Activated naive CD4-positive, alpha-beta T cell treated with anti-CD3 and anti-CD28 coated beads, Interleukin-2, amount 50 U/mL, for 72 hours (primary cell): ENCODE data around the gene MCM10. TPM values are rescaled to one million over a fixed set of nuclear protein-coding genes. Genes with fewer than 3 reads are reported as not detected.
"Not testable (repeated sequence)": the region's sequence is repeated elsewhere in the genome, so short reads cannot be mapped to it uniquely, and the experiment has no call there.

Source experiments
- ATAC-seq, 2 donors: fragments of 150-1000 bp; cut with Tn5 transposase; 2 replicates each; pipeline ENCODE4 v1.10.0; 2021; ENCODE audit warnings: mild to moderate bottlenecking in 2 of 2, moderate library complexity in 2 of 2
- DNase-seq, 2 donors: peaks; one replicate each; pipeline ENCODE4 v3.0.0; 2021 to 2022; ENCODE audit warnings: low spot score in 2 of 2
- H3K27ac Mint-ChIP-seq, 2 donors: one replicate each; pipeline ENCODE4 v1.8.0; 2022; ENCODE audit warnings: mild to moderate bottlenecking in 2 of 2, mixed read lengths in 2 of 2
- H3K36me3 Mint-ChIP-seq, 2 donors: one replicate each; pipeline ENCODE4 v1.8.0; 2022; ENCODE audit warnings: mixed read lengths in 2 of 2
- H3K9me3 Mint-ChIP-seq, 2 donors: one replicate each; pipeline ENCODE4 v1.8.0; 2022; ENCODE audit warnings: mixed read lengths in 2 of 2
- total RNA-seq, 2 donors: library from RNA; stranded (reverse); gene quantifications; one replicate each; pipeline ENCODE4 v1.2.3, GENCODE V29; 2022

Gene MCM10
- total RNA-seq, 2 donors from 2014 or later = 60.0 to 64.6 TPM

DNA sequence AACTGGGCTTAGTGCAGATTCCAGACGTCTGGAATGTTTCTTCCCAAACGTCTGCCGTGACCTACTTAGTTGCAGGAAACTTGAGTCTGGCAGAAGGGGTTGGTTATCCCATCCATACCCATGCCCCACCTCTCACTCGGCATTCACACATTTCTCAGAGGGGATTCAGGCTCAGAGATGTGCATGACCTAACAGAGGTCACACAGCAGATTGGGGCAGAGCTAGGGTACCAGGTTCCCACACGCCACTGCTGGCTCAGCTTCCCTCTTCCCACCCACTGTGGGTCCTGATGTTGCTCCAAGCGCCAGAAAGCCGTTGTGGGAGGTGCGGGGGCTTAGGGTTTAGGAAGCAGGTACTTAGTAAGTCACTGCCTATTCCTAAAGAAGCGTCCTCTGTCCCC, 69.8 kb downstream of the MCM10 start:
- no peaks in the 10 kb centered on the region for H3K36me3 Mint-ChIP-seq
- no peak overlapping the region for H3K27ac Mint-ChIP-seq
- ATAC-seq (no peak), DNase-seq (no peak)
- H3K9me3 Mint-ChIP-seq = no peaks in the 10 kb centered on the region

DNA sequence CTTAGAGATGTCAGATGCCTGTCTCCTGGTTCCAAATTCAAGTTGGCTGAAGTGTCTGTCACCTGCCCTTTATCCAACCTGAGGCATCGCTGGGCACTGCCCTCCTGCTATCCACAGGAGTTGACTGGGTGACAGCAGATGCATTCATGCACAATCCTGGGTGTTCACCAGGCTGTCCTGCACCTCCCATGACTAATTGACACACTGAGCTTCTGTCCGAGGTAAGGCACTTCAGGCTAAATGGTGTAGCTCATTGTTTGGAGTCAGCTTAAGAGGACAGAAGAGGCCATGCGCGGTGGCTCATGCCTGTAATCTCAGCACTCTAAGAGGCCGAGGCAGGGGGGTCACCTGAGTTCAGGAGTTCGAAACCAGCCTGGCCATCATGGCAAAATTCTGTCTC, 70.5 kb downstream of the MCM10 start:
- no peak for ATAC-seq
- DNase-seq = no peak
- Mint-ChIP-seq H3K36me3 (no peaks in the 10 kb centered on the region), H3K27ac (no peak overlapping the region), H3K9me3 (no peaks in the 10 kb centered on the region)

DNA sequence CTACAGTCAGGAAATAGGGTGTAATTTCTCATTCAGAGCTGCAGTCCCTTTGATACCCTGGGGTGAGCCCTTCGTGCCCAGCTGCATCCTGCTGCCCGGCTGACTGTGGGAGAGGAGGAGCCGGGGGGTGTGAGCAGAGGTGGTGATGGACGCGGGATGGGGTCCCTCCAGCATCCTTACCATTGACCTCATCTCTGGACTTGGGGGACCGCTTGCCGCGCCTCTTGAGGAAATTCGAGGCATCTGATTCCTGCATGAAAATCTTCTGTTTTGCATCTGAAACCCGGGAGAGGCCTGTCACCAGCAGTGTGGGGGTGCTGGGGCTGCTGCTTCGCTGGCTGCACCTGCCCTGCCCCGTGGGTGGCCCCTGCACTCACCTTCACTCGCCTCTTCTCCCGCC, 72.0 kb downstream of the MCM10 start:
- no peak for ATAC-seq
- Mint-ChIP-seq H3K27ac (no peak overlapping the region), H3K9me3 (no peaks in the 10 kb centered on the region), H3K36me3 (no peaks in the 10 kb centered on the region)
- DNase-seq = no peak

DNA sequence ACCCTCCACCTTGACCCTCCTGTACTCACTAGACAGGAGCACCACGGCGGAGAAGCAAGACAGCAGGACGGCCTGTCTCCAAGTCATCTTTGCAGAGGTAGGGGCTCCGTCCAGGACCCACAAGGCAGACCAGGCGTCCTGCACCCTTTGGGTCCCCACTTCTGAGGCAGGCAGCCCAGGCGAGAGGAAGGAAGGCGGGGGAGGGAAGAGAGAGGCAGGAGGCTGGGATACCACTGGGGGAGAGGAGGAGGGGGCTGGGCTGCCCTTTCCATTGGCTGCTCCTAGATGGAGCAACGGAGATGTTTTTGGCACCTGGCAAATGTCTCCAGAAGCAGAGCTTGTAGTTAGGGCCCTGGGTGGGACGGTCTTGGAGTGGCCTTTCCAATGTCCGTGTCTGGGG, 72.8 kb downstream of the MCM10 start, which contains the start of gene UCMA:
UCMA (minus strand) TSS at position 203 of the 400 bp plus-strand sequence; CDS start at position 87, 116 bp downstream.
- Mint-ChIP-seq H3K9me3 (no peaks in the 10 kb centered on the region), H3K27ac (no peak within 1 kb of the TSS), H3K36me3 (no peaks in the 10 kb centered on the region)
- DNase-seq = no peak
- ATAC-seq = no peak

DNA sequence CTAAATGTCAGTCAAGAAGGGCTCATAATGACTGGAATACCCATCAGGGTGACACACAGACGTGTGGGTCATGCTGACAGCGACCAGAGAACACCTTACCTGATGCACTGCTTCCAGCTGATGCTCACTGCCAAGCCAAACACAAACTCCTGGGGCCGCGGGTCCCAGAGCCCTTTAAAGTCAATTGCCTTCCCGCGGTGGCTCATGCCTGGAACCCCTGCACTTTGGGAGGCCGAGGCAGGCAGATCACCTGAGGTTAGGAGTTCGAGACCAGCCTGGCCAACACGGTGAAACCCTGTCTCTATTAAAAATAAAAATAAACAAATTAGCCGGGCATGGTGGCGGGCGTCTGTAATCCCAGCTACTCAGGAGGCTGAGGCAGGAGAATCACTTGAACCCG, 73.4 kb downstream of the MCM10 start:
- not testable (repeated sequence) for H3K36me3 Mint-ChIP-seq, H3K27ac Mint-ChIP-seq, H3K9me3 Mint-ChIP-seq, ATAC-seq, DNase-seq

DNA sequence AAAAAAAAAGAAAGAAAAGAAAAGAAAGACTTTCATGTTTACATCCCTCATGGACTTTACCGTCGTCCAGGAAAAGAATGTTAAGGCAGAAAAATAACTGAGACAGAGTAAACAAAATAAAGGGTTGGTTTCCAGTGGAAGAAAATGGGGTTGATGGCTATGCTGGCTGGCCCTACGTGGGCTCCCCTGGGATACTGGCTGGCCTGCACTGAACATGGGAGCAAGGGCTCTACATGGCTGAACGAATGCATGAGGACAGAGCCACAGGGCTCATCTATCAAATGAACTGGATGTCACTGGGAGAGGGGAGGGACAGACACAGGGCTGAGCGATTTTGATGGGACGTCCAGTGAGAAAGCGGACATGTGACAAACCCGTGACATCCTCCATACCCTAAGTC, 75.3 kb downstream of the MCM10 start:
- H3K36me3 Mint-ChIP-seq = no peaks in the 10 kb centered on the region
- no peaks in the 10 kb centered on the region for H3K9me3 Mint-ChIP-seq
- ATAC-seq (no peak), DNase-seq (no peak)
- H3K27ac Mint-ChIP-seq = peak overlapping the region in 1 of 2 donors; percentile 66

DNA sequence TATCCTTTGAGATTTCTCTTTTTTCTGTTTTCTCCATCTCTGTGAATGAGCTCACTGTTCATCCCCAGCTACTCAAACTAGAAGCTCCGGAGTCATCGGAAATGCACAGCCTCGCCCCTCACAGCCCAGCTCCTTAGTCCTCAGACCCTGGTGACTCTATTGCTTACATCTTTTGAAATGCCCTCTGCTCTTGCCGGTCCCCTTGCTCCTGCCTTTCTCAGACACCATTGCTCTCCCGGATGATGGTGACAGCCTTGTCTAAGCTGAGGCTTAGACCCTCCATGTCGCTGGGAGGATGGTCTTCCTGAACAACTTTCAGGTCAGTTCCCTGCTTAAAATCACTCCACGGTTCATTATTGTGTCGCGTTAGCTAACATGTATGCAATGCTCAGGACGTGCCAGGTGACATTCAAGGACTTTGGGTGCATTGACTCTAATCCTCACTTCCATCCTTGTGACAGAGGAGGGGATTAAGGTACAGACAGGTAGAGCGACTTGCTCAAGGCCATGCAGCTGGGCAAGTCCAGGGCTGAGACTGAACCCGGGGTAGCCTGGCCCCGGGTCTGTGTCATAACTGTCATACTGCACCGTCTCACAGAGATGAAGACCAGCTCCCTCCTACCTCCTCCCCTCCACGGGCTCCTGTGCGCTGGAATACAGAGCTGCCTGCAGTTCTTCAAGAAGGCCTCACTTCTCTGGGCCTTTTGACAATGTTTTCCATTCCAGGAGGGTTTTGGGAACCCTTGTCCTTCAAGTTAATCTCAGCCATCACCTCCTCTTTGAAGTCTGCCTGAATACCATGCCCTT, 77.1 kb downstream of the MCM10 start:
- DNase-seq (no peak), ATAC-seq (no peak)
- Mint-ChIP-seq H3K36me3 (no peaks in the 10 kb centered on the region), H3K27ac (no peak overlapping the region), H3K9me3 (no peaks in the 10 kb centered on the region)

DNA sequence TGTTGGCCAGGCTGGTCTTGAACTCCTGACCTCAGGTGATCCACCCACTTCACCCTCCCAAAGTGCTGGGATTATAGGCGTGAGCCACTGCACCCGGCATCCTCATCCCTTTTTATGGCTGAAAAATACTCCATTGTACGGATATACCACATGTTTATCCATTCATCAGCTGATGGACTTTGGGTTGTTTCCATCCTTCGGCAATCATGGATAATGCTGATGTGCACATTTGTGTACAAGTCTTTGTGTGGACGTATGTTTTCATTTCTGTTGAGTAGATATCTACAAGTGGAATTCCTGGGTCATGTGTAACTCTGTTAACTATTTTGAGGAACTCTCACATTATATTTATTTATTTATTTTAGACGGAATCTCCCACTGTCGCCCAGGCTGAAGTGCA, 78.6 kb downstream of the MCM10 start:
- Mint-ChIP-seq H3K9me3 (no peaks in the 10 kb centered on the region), H3K27ac (no peak overlapping the region), H3K36me3 (no peaks in the 10 kb centered on the region)
- DNase-seq (no peak), ATAC-seq (no peak)

DNA sequence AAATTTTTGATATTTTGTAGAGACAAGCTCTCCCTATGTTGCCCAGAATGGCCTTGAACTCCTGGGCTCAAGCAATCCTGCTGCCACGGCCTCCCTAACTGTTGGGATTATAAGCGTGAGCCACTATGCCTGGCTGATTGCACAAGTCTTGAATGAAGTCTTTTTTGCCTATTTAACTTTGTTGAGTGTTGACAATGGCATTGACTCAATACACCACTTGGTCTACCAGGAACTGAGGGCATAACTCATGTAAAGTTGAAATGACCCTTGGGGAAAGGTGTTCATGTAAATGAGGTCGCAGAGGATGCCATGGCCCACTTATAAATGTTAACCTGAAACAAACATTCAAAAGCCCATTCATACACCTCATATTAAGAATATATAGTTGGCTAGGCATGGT, 80.3 kb downstream of the MCM10 start:
- Mint-ChIP-seq H3K36me3 (no peaks in the 10 kb centered on the region), H3K9me3 (no peaks in the 10 kb centered on the region), H3K27ac (no peak overlapping the region)
- DNase-seq (no peak), ATAC-seq (no peak)

DNA sequence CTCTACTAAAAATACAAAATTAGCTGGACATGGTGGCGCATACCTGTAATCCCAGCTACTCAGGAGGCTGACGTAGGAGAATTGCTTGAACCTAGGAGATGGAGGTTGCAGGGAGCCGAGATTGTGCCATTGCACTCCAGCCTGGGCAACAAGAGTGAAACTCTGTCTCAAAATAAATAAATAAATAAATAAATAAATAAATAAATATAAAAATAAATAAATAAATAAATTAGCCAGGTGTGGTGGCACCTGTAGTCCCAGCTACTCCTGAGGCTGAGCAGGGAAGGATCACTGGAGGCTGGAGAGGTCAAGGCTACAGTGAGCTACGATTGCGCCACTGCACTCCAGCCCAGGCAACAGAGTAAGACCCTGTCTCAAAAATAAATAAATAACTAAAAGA, 80.9 kb downstream of the MCM10 start:
- not testable (repeated sequence) for H3K9me3 Mint-ChIP-seq, H3K36me3 Mint-ChIP-seq, ATAC-seq, H3K27ac Mint-ChIP-seq, DNase-seq

DNA sequence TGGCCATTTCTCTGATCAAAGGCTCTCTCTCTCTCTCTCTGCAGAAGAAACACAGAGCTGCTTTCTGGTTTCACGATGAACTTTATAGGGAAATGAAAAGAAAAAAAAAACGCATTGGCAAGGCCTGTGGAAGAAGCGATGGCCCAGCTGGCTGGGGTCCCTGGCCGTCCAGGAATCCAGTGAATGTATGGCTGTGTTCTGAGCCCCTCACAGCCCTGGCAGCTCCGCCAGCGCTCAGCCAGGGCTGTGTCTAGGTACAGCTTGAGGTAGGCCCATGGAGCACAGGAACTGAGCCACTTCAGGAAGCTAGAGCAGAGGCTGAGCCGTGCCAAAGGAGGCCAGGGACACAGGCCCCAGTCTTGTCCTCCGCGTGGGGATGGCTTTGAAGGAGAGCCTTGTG, 85.9 kb downstream of the MCM10 start:
- Mint-ChIP-seq H3K9me3 (no peaks in the 10 kb centered on the region), H3K27ac (no peak overlapping the region), H3K36me3 (no peaks in the 10 kb centered on the region)
- DNase-seq (no peak), ATAC-seq (no peak)

DNA sequence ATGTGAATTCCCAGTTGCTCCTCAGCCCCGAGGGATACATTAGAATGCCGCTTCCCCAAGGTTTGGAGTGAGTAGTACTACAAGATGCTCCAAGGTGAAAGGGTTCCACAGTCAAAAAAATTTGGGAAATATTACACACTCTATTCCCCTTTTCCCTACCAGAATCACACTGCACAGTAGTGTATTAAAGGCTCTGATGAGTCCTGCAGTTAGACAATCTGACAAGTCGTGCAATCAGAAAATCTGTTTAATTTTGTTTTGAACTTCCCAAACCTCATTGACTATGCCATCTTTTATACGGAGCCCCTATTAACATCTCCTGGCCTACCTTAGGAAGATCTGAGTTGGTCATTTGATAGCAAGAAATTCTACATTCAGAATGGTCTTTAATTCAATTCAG, 86.4 kb downstream of the MCM10 start:
- H3K36me3 Mint-ChIP-seq = no peaks in the 10 kb centered on the region
- DNase-seq (no peak), ATAC-seq (no peak)
- H3K9me3 Mint-ChIP-seq = no peaks in the 10 kb centered on the region
- no peak overlapping the region for H3K27ac Mint-ChIP-seq

DNA sequence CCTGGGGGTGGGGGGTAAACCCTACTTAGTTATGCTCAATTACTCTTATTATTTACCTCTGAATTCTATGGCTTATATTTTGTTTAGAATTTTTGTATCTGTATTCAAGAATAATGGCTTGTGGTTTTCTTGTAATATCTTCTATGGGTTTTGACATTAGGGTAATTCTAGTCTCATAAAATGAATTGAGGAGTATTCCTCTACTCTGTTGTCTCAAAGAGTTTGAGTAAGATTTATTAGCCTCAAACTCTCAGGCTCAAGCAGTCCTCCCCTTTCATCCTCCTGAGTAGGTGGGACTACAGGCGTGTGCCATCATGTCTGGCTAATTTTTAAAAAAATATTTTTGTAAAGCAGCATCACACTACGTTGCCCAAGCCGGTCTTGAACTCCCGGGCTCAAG, 92.4 kb downstream of the MCM10 start:
- ATAC-seq (no peak), DNase-seq (no peak)
- Mint-ChIP-seq H3K36me3 (no peaks in the 10 kb centered on the region), H3K9me3 (no peaks in the 10 kb centered on the region), H3K27ac (no peak overlapping the region)

DNA sequence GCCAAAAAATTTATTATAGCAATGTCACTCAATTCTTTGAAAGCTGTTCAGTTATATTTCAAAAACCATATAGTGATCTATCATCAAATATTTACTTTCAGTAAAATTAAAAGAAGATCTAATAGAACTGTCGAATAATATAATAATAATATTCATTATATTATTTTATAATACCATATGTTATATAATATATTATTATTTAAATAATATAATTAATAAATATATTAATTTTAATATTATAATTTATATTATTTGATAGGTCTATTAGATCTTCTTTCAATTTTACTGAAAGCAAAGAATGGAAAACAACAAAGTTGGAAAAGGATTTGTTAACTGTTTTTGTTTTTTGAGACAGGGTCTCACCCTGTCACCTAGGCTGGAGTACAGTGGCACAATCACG, 95.3 kb downstream of the MCM10 start:
- DNase-seq (no peak), ATAC-seq (no peak)
- Mint-ChIP-seq H3K36me3 (peaks cover 0 to 5% of the 10 kb centered on the region in 2 donors), H3K9me3 (peaks cover 0 to 5% of the 10 kb centered on the region in 2 donors), H3K27ac (no peak overlapping the region)

DNA sequence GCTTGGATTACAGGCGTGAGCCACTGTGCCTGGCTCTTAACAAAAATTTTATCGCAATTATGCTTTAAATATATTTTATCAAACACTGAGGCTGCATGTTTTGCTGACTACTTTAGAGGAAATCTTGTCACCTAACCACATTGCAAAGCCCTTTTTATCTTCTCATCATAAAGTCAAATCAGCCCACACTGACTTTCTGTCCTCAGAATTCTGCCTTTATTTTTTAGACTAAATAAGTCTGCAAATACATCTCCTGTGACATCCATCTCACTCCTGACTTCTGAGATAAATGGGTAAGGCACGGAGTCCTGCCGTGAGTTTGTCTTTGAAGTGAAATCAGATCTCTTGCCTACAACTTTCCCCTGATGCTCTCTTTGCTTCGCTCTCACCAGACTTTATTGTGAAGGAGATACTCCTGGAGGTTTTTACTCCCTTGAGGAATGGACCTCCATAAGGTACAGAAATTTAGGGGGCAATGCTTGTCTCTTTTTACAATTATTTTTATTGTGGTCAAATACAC, 96.3 kb downstream of the MCM10 start:
- DNase-seq = no peak
- H3K36me3 Mint-ChIP-seq = peaks cover 0 to 5% of the 10 kb centered on the region in 2 donors
- no peak overlapping the region for H3K27ac Mint-ChIP-seq
- H3K9me3 Mint-ChIP-seq = peaks cover 0 to 5% of the 10 kb centered on the region in 2 donors
- ATAC-seq = no peak
